ENCODE data around the gene ERG.

ERG gene

DNA sequence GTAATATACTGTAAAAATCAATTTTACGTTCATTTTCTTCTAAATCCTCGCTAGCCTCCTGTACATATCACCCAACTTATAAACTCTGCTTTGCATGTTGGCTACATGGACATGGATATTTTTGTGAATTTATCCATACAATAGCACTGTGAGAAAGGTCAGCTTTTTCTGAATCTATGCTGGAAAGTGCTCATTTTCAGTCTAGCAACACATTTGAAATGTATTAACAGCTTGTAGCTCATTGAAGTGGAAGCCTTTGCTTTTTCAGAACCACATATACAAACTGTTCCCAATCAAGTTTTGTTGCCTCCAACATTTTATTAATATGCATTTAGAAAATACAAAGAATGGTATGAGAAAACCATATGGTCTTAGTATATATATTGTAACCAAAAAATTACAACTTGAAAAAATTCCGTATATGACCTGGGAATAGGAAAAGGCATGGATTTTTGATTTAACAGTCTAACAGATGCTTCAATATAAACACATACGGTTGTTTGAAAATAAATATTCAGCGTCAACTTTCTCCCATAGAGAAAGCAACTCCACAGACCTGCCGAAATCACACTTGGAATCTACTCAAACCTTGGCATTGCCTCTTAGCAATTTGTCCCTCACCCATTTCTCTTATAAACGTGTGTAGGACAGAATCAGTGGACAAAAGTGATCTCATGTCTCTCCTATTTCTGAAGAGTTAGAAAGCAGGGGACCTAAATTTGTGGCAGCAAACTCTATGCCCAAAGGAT lies 112.7 kb downstream of the ERG start:
- H3K4me1 ChIP-seq (ENCODE audit: control insufficient read depth in 2 of 2, insufficient read depth in 1 of 2, low read depth in 1 of 2, low read length in 2 of 2), result no peaks in the 10 kb centered on the region
- no peak overlapping the region for H3K18ac ChIP-seq (ENCODE audit: low read length)
- no peak overlapping the region for H3K4me3 ChIP-seq (ENCODE audit: low read length in 2 of 2)
- H2BK15ac ChIP-seq (ENCODE audit: low read length), result no peak overlapping the region
- H2BK5ac ChIP-seq (ENCODE audit: low read length), result no peak overlapping the region
- no peaks in the 10 kb centered on the region for H3K9me3 ChIP-seq (replicated peaks in 1 of 2; ENCODE audit: control insufficient read depth in 2 of 2, insufficient read depth in 1 of 2, low read depth in 1 of 2, low read length in 2 of 2)
- no peaks in the 10 kb centered on the region for H3K79me1 ChIP-seq (ENCODE audit: low read depth, low read length)
- H3K27ac ChIP-seq (replicated peaks; ENCODE audit: low read length), result no peak overlapping the region
- H3K36me3 ChIP-seq (replicated peaks in 1 of 2; ENCODE audit: control insufficient read depth in 2 of 2, insufficient read depth in 2 of 2, low read length in 2 of 2), result no peaks in the 10 kb centered on the region
- H3K23ac ChIP-seq (ENCODE audit: low read depth, low read length, poor library complexity), result no peak overlapping the region
- H3K9ac ChIP-seq (ENCODE audit: low read depth, low read length, poor library complexity), result no peak overlapping the region
- H2BK12ac ChIP-seq (ENCODE audit: low read length), result no peak overlapping the region
- H3K4me2 ChIP-seq (ENCODE audit: insufficient read depth, low read length, poor library complexity, severe bottlenecking), result no peak overlapping the region
- H4K91ac ChIP-seq (ENCODE audit: low read depth, low read length, poor library complexity), result no peak overlapping the region
- no peak overlapping the region for H3K4ac ChIP-seq (ENCODE audit: low read length)
- H2AFZ ChIP-seq (ENCODE audit: low read length), result no peak overlapping the region
- no peak for DNase-seq (ENCODE audit: low spot score)
- WGBS, 2 donors (ENCODE audit: extremely low coverage in 2 of 2, insufficient read length in 2 of 2, insufficient replicate concordance in 1 of 2), result no CpG with 5 or more reads among the region's 7 CpGs
- no peaks in the 10 kb centered on the region for H3K27me3 ChIP-seq (ENCODE audit: control insufficient read depth in 3 of 3, insufficient read depth in 3 of 3, low read depth in 1 of 3, low read length in 3 of 3)
- H4K8ac ChIP-seq (ENCODE audit: low read depth, low read length), result no peak overlapping the region
- H2AK5ac ChIP-seq (ENCODE audit: low read depth, low read length), result no peak overlapping the region
- H3K14ac ChIP-seq (ENCODE audit: low read length), result no peak overlapping the region
- H2BK120ac ChIP-seq (ENCODE audit: low read depth, low read length), result no peak overlapping the region

DNA sequence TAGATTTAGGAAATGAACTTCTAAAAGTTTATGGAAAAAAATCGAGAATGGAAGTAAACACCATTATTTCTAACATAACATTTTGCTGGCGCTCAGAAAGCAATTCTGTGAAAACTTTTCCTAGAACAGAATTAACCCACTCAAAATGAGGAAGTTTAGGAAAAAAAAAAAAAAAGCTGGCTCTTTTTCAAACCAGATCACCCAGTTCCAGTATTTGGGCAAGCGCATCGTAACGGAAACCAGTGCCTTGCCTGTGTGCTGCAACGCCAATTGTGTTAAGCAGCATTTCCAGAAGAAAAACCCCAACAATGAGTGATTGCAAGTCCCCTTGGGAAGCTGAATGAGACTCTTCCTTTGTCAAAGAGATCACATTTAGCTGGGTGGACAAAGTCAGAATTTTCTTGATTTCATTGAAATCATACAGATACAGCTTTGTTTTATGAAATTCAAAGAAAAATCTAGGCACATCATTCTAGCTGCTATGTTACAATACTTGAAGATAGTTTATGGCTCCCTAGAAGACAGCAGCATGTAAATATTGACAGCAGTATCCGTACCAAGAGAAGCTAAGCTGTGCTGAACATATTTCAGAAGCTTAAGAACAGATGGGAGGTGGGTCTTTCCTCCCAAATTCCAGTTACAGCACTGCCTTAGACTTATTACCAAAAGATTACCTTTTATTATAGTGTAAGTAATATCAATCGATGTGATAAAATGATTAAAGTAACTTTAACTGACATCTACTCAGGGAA lies 113.4 kb downstream of the ERG start:
- no peak overlapping the region for H4K91ac ChIP-seq (ENCODE audit: low read depth, low read length, poor library complexity)
- H3K14ac ChIP-seq (ENCODE audit: low read length), result no peak overlapping the region
- H2BK15ac ChIP-seq (ENCODE audit: low read length), result no peak overlapping the region
- no peak overlapping the region for H3K4ac ChIP-seq (ENCODE audit: low read length)
- no peak overlapping the region for H3K18ac ChIP-seq (ENCODE audit: low read length)
- no peaks in the 10 kb centered on the region for H3K4me1 ChIP-seq (ENCODE audit: control insufficient read depth in 2 of 2, insufficient read depth in 1 of 2, low read depth in 1 of 2, low read length in 2 of 2)
- no peaks in the 10 kb centered on the region for H3K9me3 ChIP-seq (replicated peaks in 1 of 2; ENCODE audit: control insufficient read depth in 2 of 2, insufficient read depth in 1 of 2, low read depth in 1 of 2, low read length in 2 of 2)
- H3K27ac ChIP-seq (replicated peaks; ENCODE audit: low read length), result no peak overlapping the region
- H2BK12ac ChIP-seq (ENCODE audit: low read length), result no peak overlapping the region
- H3K23ac ChIP-seq (ENCODE audit: low read depth, low read length, poor library complexity), result no peak overlapping the region
- H3K4me3 ChIP-seq (ENCODE audit: low read length in 2 of 2), result no peak overlapping the region
- H3K79me1 ChIP-seq (ENCODE audit: low read depth, low read length), result no peaks in the 10 kb centered on the region
- no peak overlapping the region for H2BK120ac ChIP-seq (ENCODE audit: low read depth, low read length)
- no peak overlapping the region for H3K9ac ChIP-seq (ENCODE audit: low read depth, low read length, poor library complexity)
- no peaks in the 10 kb centered on the region for H3K36me3 ChIP-seq (replicated peaks in 1 of 2; ENCODE audit: control insufficient read depth in 2 of 2, insufficient read depth in 2 of 2, low read length in 2 of 2)
- H4K8ac ChIP-seq (ENCODE audit: low read depth, low read length), result no peak overlapping the region
- H3K4me2 ChIP-seq (ENCODE audit: insufficient read depth, low read length, poor library complexity, severe bottlenecking), result no peak overlapping the region
- no peak overlapping the region for H2AFZ ChIP-seq (ENCODE audit: low read length)
- no peak for DNase-seq (ENCODE audit: low spot score)
- no peak overlapping the region for H2AK5ac ChIP-seq (ENCODE audit: low read depth, low read length)
- no peaks in the 10 kb centered on the region for H3K27me3 ChIP-seq (ENCODE audit: control insufficient read depth in 3 of 3, insufficient read depth in 3 of 3, low read depth in 1 of 3, low read length in 3 of 3)
- no CpG with 5 or more reads among the region's 8 CpGs for WGBS, 2 donors (ENCODE audit: extremely low coverage in 2 of 2, insufficient read length in 2 of 2, insufficient replicate concordance in 1 of 2)
- no peak overlapping the region for H2BK5ac ChIP-seq (ENCODE audit: low read length)

DNA sequence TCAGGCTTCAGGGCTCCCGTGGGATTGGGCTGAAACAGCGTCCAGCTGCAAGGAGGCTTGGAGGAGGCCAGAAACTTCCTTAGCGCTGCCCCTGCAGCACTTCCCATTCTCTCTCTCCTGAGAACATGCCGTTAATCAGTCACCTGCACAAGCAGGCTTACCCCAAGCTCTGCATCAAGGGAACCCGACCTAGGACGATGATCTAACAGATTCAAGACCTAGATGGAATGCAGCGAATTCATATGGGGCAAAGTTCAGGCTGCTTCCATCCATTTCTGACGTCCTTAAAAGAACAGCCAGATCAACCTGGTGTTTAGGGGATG lies 114.1 kb downstream of the ERG start:
- no peaks in the 10 kb centered on the region for H3K4me1 ChIP-seq (ENCODE audit: control insufficient read depth in 2 of 2, insufficient read depth in 1 of 2, low read depth in 1 of 2, low read length in 2 of 2)
- DNase-seq (ENCODE audit: low spot score), result no peak
- H2BK15ac ChIP-seq (ENCODE audit: low read length), result no peak overlapping the region
- H3K9ac ChIP-seq (ENCODE audit: low read depth, low read length, poor library complexity), result no peak overlapping the region
- no peak overlapping the region for H2BK12ac ChIP-seq (ENCODE audit: low read length)
- no peak overlapping the region for H3K23ac ChIP-seq (ENCODE audit: low read depth, low read length, poor library complexity)
- no CpG with 5 or more reads among the region's 8 CpGs for WGBS, 2 donors (ENCODE audit: extremely low coverage in 2 of 2, insufficient read length in 2 of 2, insufficient replicate concordance in 1 of 2)
- H3K4ac ChIP-seq (ENCODE audit: low read length), result no peak overlapping the region
- no peak overlapping the region for H2AFZ ChIP-seq (ENCODE audit: low read length)
- no peak overlapping the region for H2AK5ac ChIP-seq (ENCODE audit: low read depth, low read length)
- H4K8ac ChIP-seq (ENCODE audit: low read depth, low read length), result peak overlapping the region; percentile 45
- H3K36me3 ChIP-seq (replicated peaks in 1 of 2; ENCODE audit: control insufficient read depth in 2 of 2, insufficient read depth in 2 of 2, low read length in 2 of 2), result no peaks in the 10 kb centered on the region
- H4K91ac ChIP-seq (ENCODE audit: low read depth, low read length, poor library complexity), result no peak overlapping the region
- no peak overlapping the region for H2BK120ac ChIP-seq (ENCODE audit: low read depth, low read length)
- H3K27ac ChIP-seq (replicated peaks; ENCODE audit: low read length), result no peak overlapping the region
- H2BK5ac ChIP-seq (ENCODE audit: low read length), result no peak overlapping the region
- H3K9me3 ChIP-seq (replicated peaks in 1 of 2; ENCODE audit: control insufficient read depth in 2 of 2, insufficient read depth in 1 of 2, low read depth in 1 of 2, low read length in 2 of 2), result no peaks in the 10 kb centered on the region
- no peak overlapping the region for H3K4me2 ChIP-seq (ENCODE audit: insufficient read depth, low read length, poor library complexity, severe bottlenecking)
- no peak overlapping the region for H3K4me3 ChIP-seq (ENCODE audit: low read length in 2 of 2)
- no peaks in the 10 kb centered on the region for H3K27me3 ChIP-seq (ENCODE audit: control insufficient read depth in 3 of 3, insufficient read depth in 3 of 3, low read depth in 1 of 3, low read length in 3 of 3)
- peak overlapping the region; percentile 62 for H3K18ac ChIP-seq (ENCODE audit: low read length)
- no peak overlapping the region for H3K14ac ChIP-seq (ENCODE audit: low read length)
- no peaks in the 10 kb centered on the region for H3K79me1 ChIP-seq (ENCODE audit: low read depth, low read length)

DNA sequence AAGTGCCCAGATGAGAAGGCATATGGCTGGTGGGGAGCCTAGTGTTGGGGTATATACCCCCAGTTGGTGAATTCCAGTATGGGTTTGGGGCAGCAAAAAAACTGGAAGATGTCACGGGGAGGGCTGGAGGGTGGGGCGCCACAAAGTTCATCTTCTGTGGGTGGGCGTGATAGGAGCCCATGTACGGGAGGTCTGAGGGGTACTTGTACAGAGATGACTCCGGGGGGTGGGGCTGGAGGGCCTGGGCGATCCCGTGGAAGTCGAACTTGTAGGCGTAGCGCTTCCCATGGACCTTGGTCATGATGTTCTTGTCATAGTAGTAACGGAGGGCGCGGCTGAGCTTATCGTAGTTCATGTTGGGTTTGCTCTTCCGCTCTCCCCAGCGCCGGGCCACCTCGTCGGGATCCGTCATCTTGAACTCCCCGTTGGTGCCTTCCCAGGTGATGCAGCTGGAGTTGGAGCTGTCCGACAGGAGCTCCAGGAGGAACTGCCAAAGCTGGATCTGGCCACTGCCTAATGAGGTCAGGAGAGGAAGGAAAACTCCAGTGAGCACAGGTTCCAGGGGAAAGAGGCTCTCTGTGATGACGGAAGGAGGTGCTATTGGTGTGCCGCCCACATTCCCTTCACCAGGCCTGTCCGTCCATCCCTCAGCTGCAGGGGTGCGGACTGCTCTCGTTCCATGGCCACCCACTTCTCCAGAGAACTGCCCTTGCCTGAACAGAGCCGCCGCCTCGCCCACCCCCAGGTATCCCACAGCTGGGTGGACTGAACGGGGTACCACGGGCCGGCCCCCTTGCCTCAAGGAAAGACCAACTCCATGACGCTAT lies 114.7 kb downstream of the ERG start:
- no CpG with 5 or more reads among the region's 34 CpGs for whole genome bisulfite sequencing, 2 donors (ENCODE audit: extremely low coverage in 2 of 2, insufficient read length in 2 of 2, insufficient replicate concordance in 1 of 2)

More for the DNA sequence above, 114.7 kb downstream of the ERG start:
- Histone ChIP-seq H2AFZ (ENCODE audit: low read length) (no peak overlapping the region), H2BK12ac (ENCODE audit: low read length) (no peak overlapping the region), H3K9me3 (replicated peaks in 1 of 2; ENCODE audit: control insufficient read depth in 2 of 2, insufficient read depth in 1 of 2, low read depth in 1 of 2, low read length in 2 of 2) (no peaks in the 10 kb centered on the region), H3K27ac (replicated peaks; ENCODE audit: low read length) (no peak overlapping the region), H3K4me2 (ENCODE audit: insufficient read depth, low read length, poor library complexity, severe bottlenecking) (no peak overlapping the region), H2BK5ac (ENCODE audit: low read length) (no peak overlapping the region), H3K27me3 (ENCODE audit: control insufficient read depth in 3 of 3, insufficient read depth in 3 of 3, low read depth in 1 of 3, low read length in 3 of 3) (no peaks in the 10 kb centered on the region), H3K14ac (ENCODE audit: low read length) (no peak overlapping the region), H2BK15ac (ENCODE audit: low read length) (no peak overlapping the region), H3K79me1 (ENCODE audit: low read depth, low read length) (no peaks in the 10 kb centered on the region), H3K23ac (ENCODE audit: low read depth, low read length, poor library complexity) (peak overlapping the region; percentile 5), H3K36me3 (replicated peaks in 1 of 2; ENCODE audit: control insufficient read depth in 2 of 2, insufficient read depth in 2 of 2, low read length in 2 of 2) (no peaks in the 10 kb centered on the region), H4K91ac (ENCODE audit: low read depth, low read length, poor library complexity) (no peak overlapping the region), H3K9ac (ENCODE audit: low read depth, low read length, poor library complexity) (no peak overlapping the region), H4K8ac (ENCODE audit: low read depth, low read length) (peak overlapping the region; percentile 45), H3K4me1 (ENCODE audit: control insufficient read depth in 2 of 2, insufficient read depth in 1 of 2, low read depth in 1 of 2, low read length in 2 of 2) (no peaks in the 10 kb centered on the region), H2BK120ac (ENCODE audit: low read depth, low read length) (no peak overlapping the region), H3K4ac (ENCODE audit: low read length) (no peak overlapping the region), H2AK5ac (ENCODE audit: low read depth, low read length) (no peak overlapping the region), H3K4me3 (ENCODE audit: low read length in 2 of 2) (no peak overlapping the region), H3K18ac (ENCODE audit: low read length) (peak overlapping the region; percentile 62)
- no peak for DNase-seq (ENCODE audit: low spot score)
